Spleen (tissue), 11 donors: Measurements from ENCODE around the gene ITCH. TPM values are rescaled to one million over a fixed set of nuclear protein-coding genes. Genes with fewer than 3 reads are reported as not detected.
"Not testable (repeated sequence)": the region's sequence is repeated elsewhere in the genome, so short reads cannot be mapped to it uniquely, and the experiment has no call there.

Source experiments
- DNase-seq: peaks from one replicate; pipeline ENCODE4 v3.0.0-alpha.2; 2020
- H3K27ac ChIP-seq, 8 donors: fragments of 200-600 bp; sonication (generic) in 7 of 8; 1 replicate in 4 of 8; 2 replicates in 4 of 8; pipeline versions ENCODE4 v1.5.0 to v1.8.0; 2016 to 2021; ENCODE audit warnings: inconsistent platforms in 4 of 8, mild to moderate bottlenecking in 4 of 8, moderate library complexity in 1 of 8
- H3K27me3 ChIP-seq, 7 donors: fragments of 200-600 bp; sonication (generic) in 6 of 7; replicated peaks in 1 of 7; 1 replicate in 4 of 7; 2 replicates in 3 of 7; pipeline versions ENCODE4 v1.5.0 to v1.8.0; 2016 to 2021; ENCODE audit warnings: inconsistent platforms in 3 of 7, mild to moderate bottlenecking in 1 of 7
- H3K36me3 ChIP-seq, 6 donors: fragments of 200-600 bp; sonication (generic) in 5 of 6; 1 replicate in 4 of 6; 2 replicates in 2 of 6; pipeline versions ENCODE4 v1.5.0 to v1.8.0; 2016 to 2021; ENCODE audit warnings: inconsistent platforms in 2 of 6
- H3K4me1 ChIP-seq, 6 donors: fragments of 200-600 bp; sonication (generic) in 5 of 6; 1 replicate in 3 of 6; 2 replicates in 3 of 6; pipeline versions ENCODE4 v1.5.0 to v1.8.0; 2016 to 2021; ENCODE audit warnings: inconsistent platforms in 3 of 6
- H3K4me3 ChIP-seq, 8 donors: fragments of 200-600 bp; sonication (generic) in 7 of 8; 1 replicate in 4 of 8; 2 replicates in 4 of 8; pipeline versions ENCODE4 v1.5.0 to v1.8.0; 2016 to 2021; ENCODE audit warnings: inconsistent platforms in 4 of 8, mild to moderate bottlenecking in 4 of 8, moderate library complexity in 2 of 8
- H3K9me3 ChIP-seq, 8 donors: fragments of 200-600 bp; sonication (generic) in 7 of 8; 1 replicate in 4 of 8; 2 replicates in 4 of 8; pipeline versions ENCODE4 v1.5.0 to v1.8.0; 2016 to 2021; ENCODE audit warnings: inconsistent platforms in 4 of 8
- POLR2A ChIP-seq, 3 donors: fragments of 450-650 bp; IDR thresholded peaks; one replicate each; pipeline ENCODE4 v1.5.1; 2017; ENCODE audit warnings: antibody characterized with exemption in 3 of 3, mild to moderate bottlenecking in 1 of 3
- POLR2AphosphoS5 ChIP-seq, 3 donors: sonication (generic); formaldehyde crosslinking; IDR thresholded peaks; one replicate each; pipeline ENCODE4 v1.5.1; 2017; ENCODE audit warnings: antibody characterized with exemption in 3 of 3
- WGBS, 5 donors: extraction: QIAGEN DNeasy Blood & Tissue Kit in 3 of 5; methylation state at CpG; one replicate each; pipeline versions ENCODE4 v1.1.5 to v1.1.7; 2013 to 2018; 5-methylcytosine and 5-hydroxymethylcytosine counted together
- intact Hi-C: fragments of 100-400 bp; cut with DNase I; formaldehyde crosslinking; loops from one replicate; pipeline ENCODE4 v1.15.0; 2023; ENCODE audit warnings: low total_unique reads
- polyA plus RNA-seq, 3 donors: library from polyadenylated mRNA; stranded (reverse); fragments of 200-250 nt; gene quantifications; one replicate each; pipeline ENCODE4 v1.2.1, GENCODE V29; 2013
- total RNA-seq, 7 donors: library from RNA; depleted of rRNA in 3 of 7; stranded (reverse); fragments of >200 nt in 3 of 7; fragmentation: NEBNext Ultra II Directional in 4 of 7; extraction: Animal tissue kit (Norgen Biotek cat#: 25700) in 4 of 7; gene quantifications; one replicate each; pipeline versions ENCODE4 v1.1.0 to v1.2.1, GENCODE V29; 2016 to 2021
- TF ChIP-seq, protein P1 (sequence below), 11 experiments: fragments of 200-600 bp in 7 of 11; fragments of 450-650 bp in 4 of 11; sonication (generic) in 4 of 11; IDR thresholded peaks in 8 of 11; conservative IDR thresholded peaks in 3 of 11; 1 replicate in 7 of 11; 2 replicates in 4 of 11; pipeline versions ENCODE4 v1.4.0 to v1.8.0; 2016 to 2021; ENCODE audit warnings: antibody characterized with exemption in 11 of 11, inconsistent platforms in 4 of 11, mild to moderate bottlenecking in 1 of 11
- donor health status: healthy with polysubstance abuse.
- donor health status: DM: no; HTN: no; CAD: no; lungs with moderate emphysema.
- donor health status: DM: no; HTN: no; CAD: no.
- donor health status: Bipolar disorder and iron deficiency.
- donor health status: healthy.
- donor health status: DM: no; HTN: no; CAD: no.
- donor health status: DM: yes; HTN: yes; CAD: no.

The ITCH gene
- total and polyA plus RNA-seq, 10 donors = 6.9 to 72.7 (median 61.6) TPM

DNA sequence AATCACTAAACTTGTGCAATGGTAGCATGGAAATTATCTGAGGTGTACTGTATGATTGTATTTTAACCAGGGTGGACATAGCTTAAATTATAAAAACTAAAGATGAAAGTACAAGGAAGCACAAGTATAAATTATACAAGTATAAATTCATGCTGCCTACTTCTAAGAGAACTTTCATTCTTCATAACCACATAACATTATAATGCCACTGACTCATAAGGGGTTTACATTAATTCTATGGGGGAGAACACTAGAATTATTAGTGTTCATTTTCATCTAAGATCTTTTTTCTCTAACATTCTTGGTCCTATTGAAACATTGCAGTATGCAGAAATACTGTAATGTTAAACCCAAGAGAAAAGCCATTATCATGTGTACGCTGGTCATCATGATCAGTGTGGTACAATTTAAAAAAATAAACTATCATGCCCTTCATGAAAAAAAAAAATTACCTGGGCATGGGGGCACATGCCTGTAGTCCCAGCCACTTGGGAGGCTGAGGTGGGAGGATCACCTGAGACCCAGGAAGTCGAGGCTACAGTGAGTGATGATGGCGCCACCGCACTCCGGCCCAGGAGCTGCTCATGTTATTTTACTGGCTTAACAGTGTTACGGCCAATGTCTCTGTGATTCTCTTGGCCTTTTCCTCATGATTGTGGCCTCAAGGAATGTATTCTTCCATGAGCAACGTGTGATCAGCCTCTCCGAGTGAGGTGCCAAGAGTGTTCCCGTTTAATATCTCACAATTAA is 34.0 kb upstream of the ITCH start:
- intact Hi-C loops = no loop called here
- H3K36me3 ChIP-seq = no peaks in the 10 kb centered on the region
- no peak overlapping the region for H3K4me3 ChIP-seq
- no peaks in the 10 kb centered on the region for H3K9me3 ChIP-seq
- peaks cover 0 to 8% (median 2%) of the 10 kb centered on the region in 6 donors for H3K4me1 ChIP-seq
- H3K27ac ChIP-seq = no peak overlapping the region
- WGBS, 5 donors = 86 to 93% (median 91%) methylated on average over 9 of the region's 9 CpGs
- no peak for DNase-seq
- H3K27me3 ChIP-seq = no peaks in the 10 kb centered on the region
- TF ChIP-seq POLR2A (IDR thresholded peaks at IDR 0.05) (no peak), POLR2AphosphoS5 (IDR thresholded peaks at IDR 0.05) (no peak)
- TF ChIP-seq, protein P1, sequence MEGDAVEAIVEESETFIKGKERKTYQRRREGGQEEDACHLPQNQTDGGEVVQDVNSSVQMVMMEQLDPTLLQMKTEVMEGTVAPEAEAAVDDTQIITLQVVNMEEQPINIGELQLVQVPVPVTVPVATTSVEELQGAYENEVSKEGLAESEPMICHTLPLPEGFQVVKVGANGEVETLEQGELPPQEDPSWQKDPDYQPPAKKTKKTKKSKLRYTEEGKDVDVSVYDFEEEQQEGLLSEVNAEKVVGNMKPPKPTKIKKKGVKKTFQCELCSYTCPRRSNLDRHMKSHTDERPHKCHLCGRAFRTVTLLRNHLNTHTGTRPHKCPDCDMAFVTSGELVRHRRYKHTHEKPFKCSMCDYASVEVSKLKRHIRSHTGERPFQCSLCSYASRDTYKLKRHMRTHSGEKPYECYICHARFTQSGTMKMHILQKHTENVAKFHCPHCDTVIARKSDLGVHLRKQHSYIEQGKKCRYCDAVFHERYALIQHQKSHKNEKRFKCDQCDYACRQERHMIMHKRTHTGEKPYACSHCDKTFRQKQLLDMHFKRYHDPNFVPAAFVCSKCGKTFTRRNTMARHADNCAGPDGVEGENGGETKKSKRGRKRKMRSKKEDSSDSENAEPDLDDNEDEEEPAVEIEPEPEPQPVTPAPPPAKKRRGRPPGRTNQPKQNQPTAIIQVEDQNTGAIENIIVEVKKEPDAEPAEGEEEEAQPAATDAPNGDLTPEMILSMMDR (IDR thresholded peaks at IDR 0.05 in 8 of 11, conservative IDR thresholded peaks at IDR 0.05 in 3 of 11) = no peak

DNA sequence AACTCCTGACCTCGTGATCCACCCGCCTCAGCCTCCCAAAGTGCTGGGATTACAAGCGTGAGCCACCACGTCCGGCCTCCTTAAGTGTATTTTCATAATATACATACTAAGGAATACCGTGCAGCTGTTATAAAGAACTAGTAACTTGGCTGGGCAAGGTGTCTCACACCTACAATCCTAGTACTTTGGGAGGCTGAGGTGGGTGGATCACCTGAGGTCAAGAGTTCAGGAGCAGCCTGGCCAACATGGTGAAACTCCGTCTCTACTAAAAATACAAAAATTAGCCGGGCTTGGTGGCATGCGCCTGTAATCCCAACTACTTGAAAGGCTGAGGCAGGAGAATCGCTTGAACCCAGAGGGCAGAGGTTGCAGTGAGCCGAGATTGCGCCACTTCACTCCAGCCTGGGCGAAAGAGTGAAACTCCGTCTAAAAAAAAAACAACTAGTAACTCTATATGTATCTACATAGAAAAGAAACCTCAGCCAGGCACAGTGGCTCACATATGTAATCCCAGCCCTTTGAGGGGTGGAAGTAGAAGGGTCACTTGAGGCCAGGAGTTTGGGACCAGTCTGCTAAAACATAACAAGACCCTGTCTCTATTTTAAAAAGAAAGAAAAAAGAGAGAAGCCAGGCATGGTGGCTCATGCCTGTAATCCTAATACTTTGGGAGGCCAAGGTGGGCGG is 32.1 kb upstream of the ITCH start:
- H3K36me3 ChIP-seq, H3K27me3 ChIP-seq, intact Hi-C loops, H3K4me3 ChIP-seq, DNase-seq, H3K4me1 ChIP-seq, H3K9me3 ChIP-seq, H3K27ac ChIP-seq: not testable (repeated sequence)
- WGBS, 5 donors = 93 to 97% (median 93%) methylated on average over 15 of the region's 15 CpGs

DNA sequence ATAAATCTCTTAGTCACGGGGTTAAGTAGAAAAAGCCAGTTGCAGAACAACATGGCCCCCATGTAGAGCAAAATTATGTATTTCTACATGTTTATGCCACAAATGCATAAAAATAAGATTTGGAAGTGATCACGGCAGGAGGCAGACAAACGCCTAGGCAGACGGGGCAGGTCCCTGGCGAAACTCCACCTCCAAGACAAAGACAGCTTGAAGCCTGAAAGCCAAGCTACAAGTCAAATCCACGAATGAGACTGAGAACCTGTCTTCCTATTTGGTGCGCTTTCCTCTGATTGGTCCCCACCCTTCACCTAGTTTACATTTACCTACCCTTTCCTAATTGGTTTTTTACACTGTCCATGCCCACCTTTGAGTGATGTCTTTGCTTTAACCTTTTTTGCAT is 31.2 kb upstream of the ITCH start:
- no peaks in the 10 kb centered on the region for H3K27me3 ChIP-seq
- no peak for TF ChIP-seq POLR2AphosphoS5 (IDR thresholded peaks at IDR 0.05)
- TF ChIP-seq, protein P1 (IDR thresholded peaks at IDR 0.05 in 8 of 11, conservative IDR thresholded peaks at IDR 0.05 in 3 of 11) = no peak
- TF ChIP-seq POLR2A (IDR thresholded peaks at IDR 0.05) = no peak
- H3K9me3 ChIP-seq = no peaks in the 10 kb centered on the region
- WGBS, 5 donors = 91 to 96% (median 92%) methylated on average over 7 of the region's 7 CpGs
- DNase-seq = no peak
- H3K4me1 ChIP-seq = peaks cover 0 to 9% (median 0%) of the 10 kb centered on the region in 6 donors
- no peak overlapping the region for H3K4me3 ChIP-seq
- no peaks in the 10 kb centered on the region for H3K36me3 ChIP-seq
- H3K27ac ChIP-seq = no peak overlapping the region
- intact Hi-C loops = no loop called here

DNA sequence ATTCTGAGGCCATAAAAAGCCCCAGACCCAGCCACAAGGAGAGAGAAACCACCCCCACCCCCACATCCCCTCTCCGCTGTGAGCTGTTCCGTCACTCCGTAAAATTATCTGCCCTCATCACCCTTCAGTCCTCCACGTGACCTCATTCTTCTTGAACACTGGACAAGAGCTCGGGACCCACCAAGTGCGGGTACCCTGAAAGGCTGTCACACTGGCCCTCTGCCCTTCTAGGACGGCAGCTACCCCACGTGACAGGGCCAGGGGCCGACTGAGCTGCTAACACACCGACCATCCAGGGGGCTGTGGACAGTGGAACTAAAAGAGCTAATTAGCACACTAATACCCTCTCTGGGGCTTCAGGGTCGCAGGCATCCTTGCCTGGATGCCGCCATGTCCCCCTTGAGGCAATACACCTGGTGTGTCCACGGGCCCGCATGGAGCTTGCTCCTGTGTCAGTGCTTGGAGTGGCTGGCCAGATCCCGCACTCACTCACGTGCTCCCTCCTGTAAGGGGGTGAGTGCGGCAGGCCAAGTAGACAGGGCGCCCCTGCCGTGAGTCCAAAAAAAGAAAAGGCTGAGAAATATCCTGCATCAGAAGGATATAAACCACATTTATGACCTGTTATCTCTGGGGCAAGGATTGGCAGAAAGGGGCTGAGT is 30.7 kb upstream of the ITCH start:
- no peak overlapping the region for H3K27ac ChIP-seq
- no peaks in the 10 kb centered on the region for H3K27me3 ChIP-seq
- no peak for DNase-seq
- H3K36me3 ChIP-seq = no peaks in the 10 kb centered on the region
- no peaks in the 10 kb centered on the region for H3K9me3 ChIP-seq
- H3K4me3 ChIP-seq = no peak overlapping the region
- TF ChIP-seq POLR2A (IDR thresholded peaks at IDR 0.05) = no peak
- TF ChIP-seq, protein P1 (IDR thresholded peaks at IDR 0.05 in 8 of 11, conservative IDR thresholded peaks at IDR 0.05 in 3 of 11) = no peak
- TF ChIP-seq POLR2AphosphoS5 (IDR thresholded peaks at IDR 0.05) = no peak
- peaks cover 0 to 11% (median 0%) of the 10 kb centered on the region in 6 donors for H3K4me1 ChIP-seq
- intact Hi-C loops = no loop called here
- 87 to 95% (median 92%) methylated on average over 15 to 19 of the region's 19 CpGs for WGBS, 5 donors
